Immature natural killer cell (primary cell): Measurements from ENCODE around the gene SLC25A1. TPM values are rescaled to one million over a fixed set of nuclear protein-coding genes. Genes with fewer than 3 reads are reported as not detected.

Source experiments
- DNase-seq, 3 donors: peaks; one replicate each; pipeline ENCODE4 v3.0.0; 2022; ENCODE audit warnings: mixed read lengths in 1 of 3
- H3K27ac Mint-ChIP-seq, 6 donors: one replicate each; pipeline ENCODE4 v1.8.0; 2020; ENCODE audit warnings: mixed read lengths in 6 of 6, mild to moderate bottlenecking in 5 of 6, inconsistent platforms in 4 of 6, moderate library complexity in 3 of 6
- H3K27me3 Mint-ChIP-seq, 3 donors: one replicate each; pipeline ENCODE4 v1.8.0; 2020 to 2021; ENCODE audit warnings: low read depth in 3 of 3, mild to moderate bottlenecking in 3 of 3, mixed read lengths in 3 of 3, moderate library complexity in 3 of 3, inconsistent platforms in 1 of 3
- H3K36me3 Mint-ChIP-seq, 3 donors: one replicate each; pipeline ENCODE4 v1.8.0; 2020; ENCODE audit warnings: mixed read lengths in 3 of 3, inconsistent platforms in 2 of 3, mild to moderate bottlenecking in 2 of 3
- H3K4me1 Mint-ChIP-seq, 2 donors: one replicate each; pipeline ENCODE4 v1.8.0; 2020; ENCODE audit warnings: inconsistent platforms in 2 of 2, mild to moderate bottlenecking in 2 of 2, mixed read lengths in 2 of 2, moderate library complexity in 1 of 2
- H3K4me3 Mint-ChIP-seq, 5 donors: one replicate each; pipeline ENCODE4 v1.8.0; 2020; ENCODE audit warnings: mild to moderate bottlenecking in 5 of 5, mixed read lengths in 5 of 5, inconsistent platforms in 3 of 5, moderate library complexity in 3 of 5
- H3K9me3 Mint-ChIP-seq, 6 donors: one replicate each; pipeline ENCODE4 v1.8.0; 2020; ENCODE audit warnings: mild to moderate bottlenecking in 6 of 6, mixed read lengths in 6 of 6, inconsistent platforms in 4 of 6, moderate library complexity in 3 of 6
- polyA plus RNA-seq, 3 donors: library from polyadenylated mRNA; unstranded; fragments of 300-500 nt; fragmentation: Illumina TruSeq; gene quantifications; one replicate each; pipeline ENCODE4 v1.2.3, GENCODE V29; 2021

SLC25A1 gene
- polyA plus RNA-seq, 3 donors from 2014 or later = 53.6 to 78.7 (median 57.6) TPM

GRCh38 chr22:19130959-19131684 lies 47.4 kb downstream of the SLC25A1 start, which contains the start of gene TSSK2:
TSSK2 (plus strand) TSS chr22:19131308; CDS start chr22:19131400, 92 bp downstream.
- Mint-ChIP-seq H3K4me3 (no peak within 1 kb of the TSS), H3K4me1 (no peaks in the 10 kb centered on the region), H3K9me3 (no peaks in the 10 kb centered on the region), H3K36me3 (peaks cover 5 to 8% (median 5%) of the 10 kb centered on the region in 3 donors), H3K27me3 (peaks cover 2 to 5% (median 5%) of the 10 kb centered on the region in 3 donors), H3K27ac (no peak within 1 kb of the TSS)
- no peak for DNase-seq

GRCh38 chr22:19129871-19130270 lies 48.7 kb downstream of the SLC25A1 start:
- Mint-ChIP-seq H3K4me1 (no peaks in the 10 kb centered on the region), H3K36me3 (no peaks in the 10 kb centered on the region), H3K9me3 (no peaks in the 10 kb centered on the region), H3K27ac (no peak overlapping the region), H3K27me3 (peaks cover 2% of the 10 kb centered on the region in 3 donors), H3K4me3 (no peak overlapping the region)
- no peak for DNase-seq

GRCh38 chr22:19128946-19129727 lies 49.4 kb downstream of the SLC25A1 start:
- H3K4me3 Mint-ChIP-seq = no peak overlapping the region
- no peaks in the 10 kb centered on the region for H3K4me1 Mint-ChIP-seq
- H3K9me3 Mint-ChIP-seq = no peaks in the 10 kb centered on the region
- no peaks in the 10 kb centered on the region for H3K36me3 Mint-ChIP-seq
- H3K27me3 Mint-ChIP-seq = peaks cover 2% of the 10 kb centered on the region in 3 donors
- no peak for DNase-seq
- no peak overlapping the region for H3K27ac Mint-ChIP-seq

- Mint-ChIP-seq H3K36me3 (no peaks in the 10 kb centered on the region), H3K27ac (no peak overlapping the region), H3K9me3 (no peaks in the 10 kb centered on the region), H3K27me3 (peaks cover 2 to 3% (median 2%) of the 10 kb centered on the region in 3 donors), H3K4me3 (no peak overlapping the region), H3K4me1 (peaks cover 0 to 4% of the 10 kb centered on the region in 2 donors)
- no peak for DNase-seq
Measured at GRCh38 chr22:19128009-19128401, 50.5 kb downstream of the SLC25A1 start.

- Mint-ChIP-seq H3K27me3 (peaks cover 2 to 4% (median 3%) of the 10 kb centered on the region in 3 donors), H3K27ac (no peak overlapping the region), H3K36me3 (no peaks in the 10 kb centered on the region), H3K9me3 (no peaks in the 10 kb centered on the region), H3K4me3 (peak overlapping the region in 1 of 5 donors; percentile 40), H3K4me1 (peaks cover 4 to 7% of the 10 kb centered on the region in 2 donors)
- no peak for DNase-seq
Measured at GRCh38 chr22:19127329-19128008, 51.1 kb downstream of the SLC25A1 start.

GRCh38 chr22:19126309-19127273 lies 51.9 kb downstream of the SLC25A1 start:
- DNase-seq = no peak
- H3K4me3 Mint-ChIP-seq = no peak overlapping the region
- no peaks in the 10 kb centered on the region for H3K36me3 Mint-ChIP-seq
- peaks cover 2 to 4% (median 3%) of the 10 kb centered on the region in 3 donors for H3K27me3 Mint-ChIP-seq
- no peak overlapping the region for H3K27ac Mint-ChIP-seq
- H3K9me3 Mint-ChIP-seq = no peaks in the 10 kb centered on the region
- peaks cover 4 to 8% of the 10 kb centered on the region in 2 donors for H3K4me1 Mint-ChIP-seq

Other genes starting within 250 kb of the SLC25A1 start
- not detected for gene PRODH, start 242.4 kb downstream of the SLC25A1 start, polyA plus RNA-seq
- gene DGCR2, start 56.3 kb downstream of the SLC25A1 start, polyA plus RNA-seq = 10 to 100 TPM; 19.4 to 51.7 (median 31.6) TPM
- not detected for gene TSSK2, start 47.4 kb downstream of the SLC25A1 start, polyA plus RNA-seq
- 10 to 100 TPM in 1 of 3 donors, 1 to 10 TPM in 2; 1.6 to 13.2 (median 4.8) TPM for gene ESS2, start 34.1 kb downstream of the SLC25A1 start, polyA plus RNA-seq
- not detected for gene GSC2, start 28.4 kb downstream of the SLC25A1 start, polyA plus RNA-seq
- gene CLTCL1, start 113.0 kb upstream of the SLC25A1 start, polyA plus RNA-seq = under 1 TPM; 0.06 to 0.37 (median 0.19) TPM